Erythroblast (primary cell): Measurements from ENCODE around the gene MRPS23.

ENCODE experiments used
- GATA1 ChIP-seq: IDR thresholded peaks from 2 replicates; pipeline ENCODE4 v1.6.1; 2011; ENCODE audit warnings: low read depth, mild to moderate bottlenecking, control low read depth, low read length, moderate library complexity
- POLR2A ChIP-seq: IDR thresholded peaks from 2 replicates; pipeline ENCODE4 v1.6.1; 2011; ENCODE audit warnings: mild to moderate bottlenecking, low read length

DNA sequence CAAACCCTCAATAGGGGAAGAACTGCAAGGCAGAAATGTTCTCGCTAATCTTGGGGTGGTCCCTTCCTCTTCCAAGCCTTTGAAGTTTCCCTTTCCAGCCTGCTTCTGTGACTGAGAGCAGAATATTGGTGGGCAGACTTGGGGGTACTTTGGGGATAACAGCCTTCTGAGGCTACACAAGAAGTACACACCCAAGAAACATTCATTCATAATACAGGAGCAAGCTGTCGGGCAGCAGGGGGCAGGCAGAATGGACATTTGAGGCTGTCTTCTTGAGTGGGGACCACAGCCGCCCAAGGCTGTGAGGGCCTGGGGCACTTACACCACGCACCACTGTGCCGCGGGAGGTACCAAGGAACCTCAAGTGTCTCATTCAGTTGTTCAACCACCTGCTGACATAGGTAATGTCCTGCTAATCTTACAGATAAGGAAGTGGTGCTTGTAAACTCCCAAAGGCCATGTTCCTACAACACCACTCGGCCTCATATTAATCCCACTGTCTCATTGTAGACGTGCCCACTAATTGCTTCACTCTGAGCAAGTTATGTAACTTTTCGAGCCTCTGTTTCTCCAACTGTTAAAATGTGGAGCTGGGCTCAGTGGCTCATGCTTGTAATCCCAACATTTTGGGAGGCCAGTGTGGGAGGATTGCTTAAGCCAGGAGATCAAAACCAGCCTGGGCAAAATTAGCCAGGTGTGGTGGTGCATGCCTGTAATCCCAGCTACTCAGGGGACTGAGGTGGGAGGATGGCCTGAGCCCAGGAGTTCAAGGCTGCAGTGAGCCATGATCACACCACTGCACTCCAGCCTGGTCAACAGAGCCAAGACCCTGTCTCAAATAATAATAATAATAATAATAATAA, 2.5 kb upstream of the MRPS23 start:
- no peak for TF ChIP-seq POLR2A
- no peak for TF ChIP-seq GATA1
